Measurements from ENCODE around the gene DPYSL5.

Gene DPYSL5

DNA sequence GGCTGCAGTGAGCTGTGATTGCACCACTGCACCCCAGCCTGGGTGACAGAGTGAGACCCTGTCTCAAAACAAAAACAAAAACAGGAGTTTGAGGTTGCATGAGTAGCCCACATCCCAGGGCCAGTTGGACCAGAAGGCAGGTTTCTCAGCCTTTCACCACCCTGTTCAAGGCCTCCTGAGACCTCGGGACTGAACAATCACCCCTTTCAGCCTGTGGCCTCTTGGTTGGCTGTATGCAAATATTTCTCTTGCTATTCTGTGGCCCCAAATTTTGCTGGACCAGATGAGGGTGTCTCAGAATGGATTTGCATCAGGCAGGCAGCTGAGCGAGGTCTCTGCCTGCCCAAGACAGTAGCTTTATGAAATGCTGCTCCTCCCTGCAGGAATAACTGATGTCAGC lies 56.9 kb downstream of the DPYSL5 start:
- Mint-ChIP-seq H3K27me3 (ENCODE audit: low read depth, poor library complexity) (peaks cover 6% of the 10 kb centered on the region), H3K4me1 (peaks cover 35% of the 10 kb centered on the region), H3K9me3 (peaks cover 4% of the 10 kb centered on the region), H3K36me3 (ENCODE audit: low read depth) (peaks cover 5% of the 10 kb centered on the region), H3K27ac (no peak overlapping the region), H3K4me3 (no peak overlapping the region)
- TF ChIP-seq, protein P1, sequence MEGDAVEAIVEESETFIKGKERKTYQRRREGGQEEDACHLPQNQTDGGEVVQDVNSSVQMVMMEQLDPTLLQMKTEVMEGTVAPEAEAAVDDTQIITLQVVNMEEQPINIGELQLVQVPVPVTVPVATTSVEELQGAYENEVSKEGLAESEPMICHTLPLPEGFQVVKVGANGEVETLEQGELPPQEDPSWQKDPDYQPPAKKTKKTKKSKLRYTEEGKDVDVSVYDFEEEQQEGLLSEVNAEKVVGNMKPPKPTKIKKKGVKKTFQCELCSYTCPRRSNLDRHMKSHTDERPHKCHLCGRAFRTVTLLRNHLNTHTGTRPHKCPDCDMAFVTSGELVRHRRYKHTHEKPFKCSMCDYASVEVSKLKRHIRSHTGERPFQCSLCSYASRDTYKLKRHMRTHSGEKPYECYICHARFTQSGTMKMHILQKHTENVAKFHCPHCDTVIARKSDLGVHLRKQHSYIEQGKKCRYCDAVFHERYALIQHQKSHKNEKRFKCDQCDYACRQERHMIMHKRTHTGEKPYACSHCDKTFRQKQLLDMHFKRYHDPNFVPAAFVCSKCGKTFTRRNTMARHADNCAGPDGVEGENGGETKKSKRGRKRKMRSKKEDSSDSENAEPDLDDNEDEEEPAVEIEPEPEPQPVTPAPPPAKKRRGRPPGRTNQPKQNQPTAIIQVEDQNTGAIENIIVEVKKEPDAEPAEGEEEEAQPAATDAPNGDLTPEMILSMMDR (IDR thresholded peaks at IDR 0.05): no peak
- DNase-seq: no peak

- H3K4me1 Mint-ChIP-seq: peaks cover 32% of the 10 kb centered on the region
- no peak overlapping the region for H3K4me3 Mint-ChIP-seq
- peaks cover 6% of the 10 kb centered on the region for H3K27me3 Mint-ChIP-seq (ENCODE audit: low read depth, poor library complexity)
- H3K9me3 Mint-ChIP-seq: peaks cover 9% of the 10 kb centered on the region
- H3K36me3 Mint-ChIP-seq (ENCODE audit: low read depth): peaks cover 12% of the 10 kb centered on the region
- H3K27ac Mint-ChIP-seq: no peak overlapping the region
- no peak for DNase-seq
- TF ChIP-seq, protein P1 (IDR thresholded peaks at IDR 0.05): no peak
Observed at GRCh38 chr2:26905341-26906198, 57.6 kb downstream of the DPYSL5 start.

GRCh38 chr2:26907416-26907815 lies 59.5 kb downstream of the DPYSL5 start:
- TF ChIP-seq, protein P1 (IDR thresholded peaks at IDR 0.05): no peak
- no peak overlapping the region for H3K27ac Mint-ChIP-seq
- peaks cover 14% of the 10 kb centered on the region for H3K4me1 Mint-ChIP-seq
- peaks cover 16% of the 10 kb centered on the region for H3K9me3 Mint-ChIP-seq
- peaks cover 19% of the 10 kb centered on the region for H3K36me3 Mint-ChIP-seq (ENCODE audit: low read depth)
- DNase-seq: no peak
- peak overlapping the region; percentile 3 for H3K4me3 Mint-ChIP-seq
- H3K27me3 Mint-ChIP-seq (ENCODE audit: low read depth, poor library complexity): peaks cover 6% of the 10 kb centered on the region

DNA sequence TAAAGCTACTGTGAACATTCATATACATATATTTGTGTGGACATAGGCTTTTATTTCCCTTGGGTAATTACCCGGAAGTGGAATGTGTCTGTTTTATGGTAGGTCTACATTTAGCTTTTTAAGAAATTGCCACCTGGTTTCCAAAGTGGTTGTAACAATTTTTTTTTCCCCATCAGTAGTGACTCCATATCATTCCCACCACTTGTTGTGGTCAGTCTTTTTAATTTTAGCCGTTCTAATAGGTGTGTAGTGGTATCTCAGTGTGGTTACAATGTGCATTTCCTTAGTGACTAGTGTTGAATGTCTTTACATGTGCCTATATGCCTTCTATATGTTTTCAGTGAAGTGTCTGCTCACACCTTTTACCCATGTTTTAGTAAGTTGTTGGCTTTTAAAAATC lies 62.2 kb downstream of the DPYSL5 start:
- H3K9me3 Mint-ChIP-seq: peaks cover 16% of the 10 kb centered on the region
- H3K36me3 Mint-ChIP-seq (ENCODE audit: low read depth): peaks cover 19% of the 10 kb centered on the region
- TF ChIP-seq, protein P1 (IDR thresholded peaks at IDR 0.05): no peak
- H3K27me3 Mint-ChIP-seq (ENCODE audit: low read depth, poor library complexity): peaks cover 7% of the 10 kb centered on the region
- no peak overlapping the region for H3K4me3 Mint-ChIP-seq
- H3K27ac Mint-ChIP-seq: no peak overlapping the region
- DNase-seq: no peak
- peaks cover 13% of the 10 kb centered on the region for H3K4me1 Mint-ChIP-seq

DNA sequence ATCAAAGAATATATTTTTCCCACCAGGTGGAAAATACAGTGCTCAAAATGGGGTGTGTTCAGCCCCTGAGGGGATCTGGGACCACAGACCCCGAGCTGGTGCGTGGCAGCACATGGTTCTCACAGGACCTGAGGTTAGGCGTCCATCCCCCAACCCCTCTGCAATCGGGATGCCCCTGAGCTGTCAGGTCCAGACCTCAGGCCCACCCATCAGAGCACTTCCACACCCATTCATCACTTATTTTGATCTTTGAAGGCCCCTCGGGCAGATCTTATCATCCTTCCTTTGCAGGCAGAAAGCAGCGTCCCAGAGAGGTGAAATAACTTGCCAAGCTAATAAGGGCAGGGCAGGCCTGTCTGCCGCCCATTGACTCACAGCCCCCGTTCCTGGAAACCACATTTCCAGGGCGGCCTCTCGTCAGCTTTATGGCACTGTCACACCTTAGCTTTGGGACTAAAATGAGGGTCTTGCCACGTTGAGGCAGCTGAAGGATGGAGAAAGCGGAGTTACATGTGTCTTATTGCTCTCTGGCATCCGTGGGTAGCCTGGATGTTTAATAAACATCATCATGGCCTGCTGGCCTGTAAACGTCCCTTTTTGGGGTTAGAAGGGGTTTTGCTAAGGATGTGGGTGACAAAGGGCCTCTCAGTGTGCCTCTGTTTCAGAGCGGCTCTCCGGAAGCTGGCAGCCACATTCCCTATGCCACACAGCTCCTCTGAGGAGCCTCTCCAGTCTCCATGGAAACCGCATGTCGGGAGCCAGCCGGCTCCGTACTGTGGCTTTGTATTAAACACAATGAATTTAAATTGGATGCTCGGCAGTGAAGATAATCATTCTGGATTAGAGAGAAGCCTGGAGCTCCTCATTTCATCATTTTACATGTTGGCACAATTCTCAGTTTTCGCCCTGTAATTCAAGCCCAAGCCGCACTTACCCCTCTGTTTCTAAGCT lies 64.3 kb downstream of the DPYSL5 start:
- TF ChIP-seq, protein P1 (IDR thresholded peaks at IDR 0.05): no peak
- H3K27ac Mint-ChIP-seq: no peak overlapping the region
- DNase-seq: peak; percentile 45
- H3K36me3 Mint-ChIP-seq (ENCODE audit: low read depth): peaks cover 19% of the 10 kb centered on the region
- H3K4me1 Mint-ChIP-seq: peaks cover 13% of the 10 kb centered on the region
- H3K4me3 Mint-ChIP-seq: peak overlapping the region; percentile 32
- H3K9me3 Mint-ChIP-seq: peaks cover 16% of the 10 kb centered on the region
- peaks cover 2% of the 10 kb centered on the region for H3K27me3 Mint-ChIP-seq (ENCODE audit: low read depth, poor library complexity)
